ENCODE data around the gene KLHL17.
A peak's percentile ranks its signal among the peaks of the same experiment; 100 is the strongest.

DNA sequence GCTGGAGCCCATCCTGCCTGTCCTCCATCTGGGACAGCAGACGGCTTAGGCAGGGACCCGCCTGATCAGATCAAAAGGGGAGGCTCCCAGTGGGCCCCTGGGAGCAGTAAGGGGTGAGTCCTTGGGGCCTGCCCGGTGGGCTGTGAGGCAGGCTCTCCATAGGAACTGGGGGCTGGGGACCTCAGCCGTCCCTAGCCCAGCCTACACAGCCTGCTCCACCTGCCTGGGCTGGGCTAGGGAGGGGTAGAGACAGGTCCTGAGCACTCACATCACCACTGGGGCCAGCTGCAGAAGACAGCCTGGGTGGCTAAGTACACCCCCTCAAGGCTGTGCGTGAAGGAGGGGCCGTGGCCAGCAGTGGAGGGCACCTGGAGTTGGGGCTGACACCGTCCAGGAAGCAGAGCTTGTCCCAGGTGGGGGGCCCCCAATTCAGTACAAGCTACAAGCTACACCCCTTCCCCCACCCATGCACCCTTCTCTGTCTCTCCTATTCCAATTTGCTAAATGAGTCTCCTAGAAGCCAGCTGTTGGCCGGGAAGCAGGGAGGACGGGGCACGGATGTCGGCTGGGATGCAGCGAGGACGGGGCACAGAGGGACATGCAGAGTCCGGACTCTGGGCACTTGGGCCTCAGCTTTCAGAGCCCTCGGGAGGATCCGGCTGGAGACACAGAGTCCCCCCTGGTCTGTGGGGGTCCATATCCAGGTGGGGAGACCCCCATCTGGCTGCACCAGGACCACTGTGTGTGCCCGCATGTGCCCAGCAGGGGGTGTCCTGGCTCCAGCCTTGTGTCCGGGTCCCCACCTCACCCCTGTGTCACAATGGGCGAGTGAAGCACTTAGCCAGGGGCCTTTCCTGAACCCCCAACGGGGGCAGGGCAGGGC is 54.7 kb downstream of the KLHL17 start:
- TF ChIP-seq CTCF (IDR thresholded peaks at IDR 0.05) = peak; percentile 39; the same call in 2 of the 3 replicates
- TF ChIP-seq CEBPB (IDR thresholded peaks at IDR 0.05) = no peak
- TF ChIP-seq POLR2A (IDR thresholded peaks at IDR 0.05; ENCODE audit: low read length) = no peak
- TF ChIP-seq REST (IDR thresholded peaks at IDR 0.05) = no peak
- TF ChIP-seq SREBF2 (IDR thresholded peaks at IDR 0.05) = no peak
- TF ChIP-seq CHD2 (IDR thresholded peaks at IDR 0.05; ENCODE audit: low read length, partially characterized antibody) = no peak
- no peak for TF ChIP-seq CHD4 (IDR thresholded peaks at IDR 0.05; ENCODE audit: borderline replicate concordance)
- TF ChIP-seq, protein P1, sequence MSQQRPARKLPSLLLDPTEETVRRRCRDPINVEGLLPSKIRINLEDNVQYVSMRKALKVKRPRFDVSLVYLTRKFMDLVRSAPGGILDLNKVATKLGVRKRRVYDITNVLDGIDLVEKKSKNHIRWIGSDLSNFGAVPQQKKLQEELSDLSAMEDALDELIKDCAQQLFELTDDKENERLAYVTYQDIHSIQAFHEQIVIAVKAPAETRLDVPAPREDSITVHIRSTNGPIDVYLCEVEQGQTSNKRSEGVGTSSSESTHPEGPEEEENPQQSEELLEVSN (IDR thresholded peaks at IDR 0.05; ENCODE audit: borderline replicate concordance, low read depth) = no peak
- TF ChIP-seq RAD21 (conservative IDR thresholded peaks at IDR 0.05 in 1 of 2, IDR thresholded peaks at IDR 0.05 in 1 of 2) = peak; percentile 62 to 67
- no peak for TF ChIP-seq MAFK (IDR thresholded peaks at IDR 0.05; ENCODE audit: partially characterized antibody)
- TF ChIP-seq RFX5 (IDR thresholded peaks at IDR 0.05) = no peak
